ENCODE data around the gene MROH7. TPM values are rescaled to one million over a fixed set of nuclear protein-coding genes. Genes with fewer than 3 reads are reported as not detected.
A peak's percentile ranks its signal among the peaks of the same experiment; 100 is the strongest.

MROH7 gene
- total and polyA plus RNA-seq, 9 of the 15 experiments (the other 6 are each of a cell fraction or from before 2014, with no cell fraction given): not detected

- POLR2A ChIA-PET: no interaction called here
- no peak overlapping the region for H3K4me3 ChIP-seq
- peaks cover 84% of the 10 kb centered on the region for H3K36me3 ChIP-seq (ENCODE audit: control insufficient read depth, insufficient read depth, low read length)
- ATAC-seq: no peak
- H3K4me2 ChIP-seq (ENCODE audit: insufficient read depth, low read length): no peak overlapping the region
- in situ Hi-C loops (cut with MboI): no loop called here
- H2AFZ ChIP-seq (ENCODE audit: low read depth, low read length): no peak overlapping the region
- no peaks in the 10 kb centered on the region for H3K9me3 ChIP-seq (replicated peaks; ENCODE audit: control insufficient read depth, insufficient read depth, low read depth, low read length)
- TF ChIP-seq TCF3 (CRISPR knock-in tag; IDR thresholded peaks at IDR 0.05): no peak
- TF ChIP-seq HMG20B (CRISPR knock-in tag; IDR thresholded peaks at IDR 0.05): no peak
- no peak for TF ChIP-seq PRMT5 (CRISPR knock-in tag; IDR thresholded peaks at IDR 0.05)
- no peak for TF ChIP-seq ARID3A (IDR thresholded peaks at IDR 0.05; ENCODE audit: borderline replicate concordance, low read depth, low read length)
- CTCF ChIA-PET (ENCODE audit: low intra/inter-chr PET ratio): no interaction called here
- H3K9ac ChIP-seq (ENCODE audit: insufficient read depth in 1 of 2, low read depth in 2 of 2, low read length in 2 of 2): no peak overlapping the region
- H3K27ac ChIP-seq (ENCODE audit: extremely low read depth, low read depth, low read length): no peak overlapping the region
- BruUV-seq (replicated peaks): no TSS peak
- H4K20me1 ChIP-seq (replicated peaks; ENCODE audit: control insufficient read depth, insufficient read depth, low read length): 0 out of 2 replicates have a peak, but pooled peaks cover 4% of the 10 kb centered on the region
- intact Hi-C loops (cut with micrococcal nuclease): no loop called here
- H3K27me3 ChIP-seq (ENCODE audit: control insufficient read depth in 2 of 2, insufficient read depth in 2 of 2, low read length in 2 of 2): no peaks in the 10 kb centered on the region
- DNase-seq (ENCODE audit: extremely low read depth in 1 of 4, low spot score in 3 of 4): no peak
- H3K9me1 ChIP-seq (ENCODE audit: control insufficient read depth, insufficient read depth, low read length): no peaks in the 10 kb centered on the region
- 56% methylated on average over 5 of the region's 5 CpGs for WGBS (ENCODE audit: insufficient coverage, low coverage, missing lambda C conversion rate)
- no peaks in the 10 kb centered on the region for H3K79me2 ChIP-seq (ENCODE audit: control insufficient read depth, insufficient read depth, low read length)
- no peak for FAIRE-seq
- H3K4me1 ChIP-seq (replicated peaks in 1 of 2; ENCODE audit: control insufficient read depth in 2 of 2, insufficient read depth in 2 of 2, low read length in 2 of 2): no peaks in the 10 kb centered on the region
These were observed 95.1 kb downstream of the MROH7 start for GRCh38 chr1:54736685-54737084.

- FAIRE-seq: no peak
- Histone ChIP-seq H4K20me1 (replicated peaks; ENCODE audit: control insufficient read depth, insufficient read depth, low read length) (0 out of 2 replicates have a peak, but pooled peaks cover 4% of the 10 kb centered on the region), H3K27me3 (ENCODE audit: control insufficient read depth in 2 of 2, insufficient read depth in 2 of 2, low read length in 2 of 2) (no peaks in the 10 kb centered on the region), H3K4me3 (no peak overlapping the region), H3K36me3 (ENCODE audit: control insufficient read depth, insufficient read depth, low read length) (peaks cover 86% of the 10 kb centered on the region), H3K79me2 (ENCODE audit: control insufficient read depth, insufficient read depth, low read length) (no peaks in the 10 kb centered on the region), H2AFZ (ENCODE audit: low read depth, low read length) (no peak overlapping the region), H3K9me3 (replicated peaks; ENCODE audit: control insufficient read depth, insufficient read depth, low read depth, low read length) (no peaks in the 10 kb centered on the region), H3K9me1 (ENCODE audit: control insufficient read depth, insufficient read depth, low read length) (no peaks in the 10 kb centered on the region), H3K4me1 (replicated peaks in 1 of 2; ENCODE audit: control insufficient read depth in 2 of 2, insufficient read depth in 2 of 2, low read length in 2 of 2) (no peaks in the 10 kb centered on the region), H3K27ac (ENCODE audit: extremely low read depth, low read depth, low read length) (no peak overlapping the region), H3K4me2 (ENCODE audit: insufficient read depth, low read length) (0 out of 2 replicates have a peak overlapping the region, but pooled peaks have one; percentile 4), H3K9ac (ENCODE audit: insufficient read depth in 1 of 2, low read depth in 2 of 2, low read length in 2 of 2) (no peak overlapping the region)
- peak; percentile 56 for ATAC-seq
- ChIA-PET POLR2A (no interaction called here), CTCF (ENCODE audit: low intra/inter-chr PET ratio) (no interaction called here)
- DNase-seq (ENCODE audit: extremely low read depth in 1 of 4, low spot score in 3 of 4): no peak
- WGBS (ENCODE audit: insufficient coverage, low coverage, missing lambda C conversion rate): 67% methylated on average over 6 of the region's 6 CpGs
- in situ Hi-C loops (cut with MboI) (no loop called here), intact Hi-C loops (cut with micrococcal nuclease) (no loop called here)
- no TSS peak for BruUV-seq (replicated peaks)
- TF ChIP-seq ZHX1 (conservative IDR thresholded peaks at IDR 0.05; ENCODE audit: low read length) (no peak), GATAD2A (IDR thresholded peaks at IDR 0.05) (no peak), THRA (IDR thresholded peaks at IDR 0.05) (no peak), NR0B1 (IDR thresholded peaks at IDR 0.05; ENCODE audit: partially characterized antibody) (no peak), GATAD2B (IDR thresholded peaks at IDR 0.05; ENCODE audit: borderline replicate concordance) (no peak), ADNP (tag; IDR thresholded peaks at IDR 0.05) (no peak)
These were observed 96.7 kb downstream of the MROH7 start for GRCh38 chr1:54738244-54738643.
